ENCODE measurements around the gene TSPAN16.
"Not testable (repeated sequence)": the region's sequence is repeated elsewhere in the genome, so short reads cannot be mapped to it uniquely, and the experiment has no call there.

The TSPAN16 gene

DNA sequence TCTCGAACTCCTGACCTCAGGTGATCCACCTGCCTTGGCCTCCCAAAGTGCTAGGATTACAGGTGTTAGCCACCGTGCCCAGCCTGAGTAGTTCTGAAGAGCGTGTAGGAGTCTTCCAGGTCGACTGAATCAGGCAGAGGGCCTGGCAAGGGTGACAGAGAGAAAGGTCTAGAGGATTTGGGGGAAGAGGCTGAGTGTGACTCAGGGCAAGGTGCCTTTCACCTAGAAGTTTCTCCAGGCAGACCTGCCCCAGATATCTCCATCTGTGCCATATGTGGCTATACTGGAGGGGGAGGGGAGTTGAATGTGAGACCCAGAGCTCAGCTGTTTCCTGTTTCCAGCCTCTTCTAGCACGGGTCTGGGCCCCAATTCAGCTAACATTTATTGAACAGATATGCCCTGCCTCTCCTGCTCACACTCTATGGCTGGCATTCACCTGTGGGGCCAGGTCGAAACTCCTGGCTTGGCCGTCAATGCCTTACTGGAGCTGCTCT is 51.6 kb downstream of the TSPAN16 start:
- DNase-seq = no peak

DNA sequence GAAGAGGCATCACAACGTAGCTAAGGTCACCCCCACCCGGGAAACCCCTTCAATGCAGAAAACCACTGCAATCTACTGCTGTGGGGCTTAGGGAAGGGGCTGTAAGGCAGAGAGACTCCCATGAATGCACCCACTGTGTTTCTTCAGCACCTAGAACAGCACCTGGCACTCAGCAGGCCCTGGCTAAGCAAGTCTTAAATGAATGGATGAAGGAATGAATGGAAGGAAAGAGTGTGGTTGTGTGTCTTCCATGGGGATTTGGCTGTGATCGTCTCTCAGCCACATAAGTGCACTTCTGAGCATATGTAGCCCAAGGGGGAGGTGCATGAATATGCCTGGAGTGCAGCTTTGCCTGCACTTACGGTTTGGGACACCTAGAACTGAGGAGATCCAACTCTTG is 53.2 kb downstream of the TSPAN16 start:
- DNase-seq = no peak

DNA sequence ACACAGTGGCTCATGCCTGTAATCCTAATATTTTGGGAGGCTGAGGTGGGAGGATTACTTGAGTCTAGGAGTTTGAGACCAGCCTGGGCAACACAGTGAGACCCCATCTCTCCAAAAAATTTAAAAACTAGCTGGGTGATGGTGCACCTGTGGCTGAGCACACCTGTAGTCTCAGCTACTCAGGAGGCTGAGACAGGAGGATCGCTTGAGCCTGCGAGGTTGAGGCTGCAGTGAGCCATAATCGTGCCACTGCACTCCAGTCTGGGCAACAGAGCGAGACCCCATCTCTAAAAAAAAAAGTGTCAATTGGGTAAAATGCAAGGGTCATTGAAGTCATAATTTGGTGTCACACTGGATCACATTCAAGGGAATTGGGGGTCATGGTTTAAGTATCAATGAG is 58.1 kb downstream of the TSPAN16 start:
- not testable (repeated sequence) for DNase-seq

DNA sequence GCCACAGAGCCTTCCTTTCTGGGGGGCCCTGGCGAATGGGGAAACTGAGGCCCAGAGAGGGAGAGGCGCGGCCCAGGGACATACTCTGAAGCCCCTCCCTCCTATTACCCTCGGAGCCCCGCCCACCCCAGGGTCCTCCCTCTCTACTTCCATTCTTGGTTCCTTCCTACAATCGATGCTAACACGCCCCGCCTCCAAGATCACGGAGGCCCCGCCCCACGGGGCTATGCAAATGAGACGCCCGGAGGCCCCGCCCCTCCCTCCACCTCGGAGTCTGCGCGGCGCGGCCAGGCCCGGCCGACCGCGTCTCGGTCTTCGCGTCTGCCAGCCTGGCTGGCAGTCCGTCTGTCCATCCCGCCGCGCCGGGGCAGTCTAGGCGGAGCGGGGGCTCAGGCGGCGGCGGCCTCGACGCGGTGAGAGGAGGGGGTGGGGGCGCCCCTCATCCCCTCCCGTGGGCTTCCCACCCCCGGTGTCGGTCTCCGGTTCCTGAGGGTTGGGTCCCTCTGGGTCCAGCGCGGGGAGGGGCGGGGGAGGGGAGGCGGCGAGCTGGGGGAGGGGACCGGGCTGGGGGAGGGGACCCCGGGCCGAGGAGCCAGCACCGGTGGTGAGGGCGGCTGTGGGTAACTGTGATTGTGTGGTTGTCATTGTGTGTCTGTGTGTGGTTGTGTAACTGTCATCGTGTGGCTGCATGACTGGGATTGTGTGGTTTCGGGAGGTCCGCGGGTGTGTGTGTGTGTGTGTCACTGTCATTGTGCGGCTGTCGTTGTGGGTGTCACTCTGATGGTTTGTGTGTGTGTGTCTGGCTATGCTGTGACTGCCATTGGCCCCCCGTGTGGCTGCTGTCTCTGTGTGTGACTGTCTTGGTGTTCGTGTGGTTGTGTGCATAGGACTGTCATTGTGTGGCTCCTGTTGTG is 59.5 kb downstream of the TSPAN16 start, which contains the start of gene PLPPR2:
Gene PLPPR2 (plus strand): TSS at position 273 of the 914 bp plus-strand sequence. CDS start 2,242 bp downstream, outside the sequence.
- DNase-seq = peak; percentile 79 to 86

DNA sequence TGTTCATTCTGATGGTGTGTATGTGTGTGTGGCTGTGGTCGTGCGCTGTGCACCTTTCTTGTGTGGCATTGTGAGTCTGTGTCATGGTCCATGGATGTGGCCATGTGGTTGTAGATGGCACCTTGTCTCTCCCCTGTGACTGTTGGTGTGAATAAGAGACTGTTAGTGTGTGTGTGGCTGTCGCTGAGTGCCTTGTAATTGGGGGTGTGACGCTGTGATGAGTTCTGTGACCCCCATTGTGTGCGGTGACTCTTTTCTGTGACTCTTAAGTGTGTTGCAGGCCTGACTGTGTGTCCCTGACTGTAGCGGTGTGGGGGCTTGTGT is 60.1 kb downstream of the TSPAN16 start:
- no peak for DNase-seq

DNA sequence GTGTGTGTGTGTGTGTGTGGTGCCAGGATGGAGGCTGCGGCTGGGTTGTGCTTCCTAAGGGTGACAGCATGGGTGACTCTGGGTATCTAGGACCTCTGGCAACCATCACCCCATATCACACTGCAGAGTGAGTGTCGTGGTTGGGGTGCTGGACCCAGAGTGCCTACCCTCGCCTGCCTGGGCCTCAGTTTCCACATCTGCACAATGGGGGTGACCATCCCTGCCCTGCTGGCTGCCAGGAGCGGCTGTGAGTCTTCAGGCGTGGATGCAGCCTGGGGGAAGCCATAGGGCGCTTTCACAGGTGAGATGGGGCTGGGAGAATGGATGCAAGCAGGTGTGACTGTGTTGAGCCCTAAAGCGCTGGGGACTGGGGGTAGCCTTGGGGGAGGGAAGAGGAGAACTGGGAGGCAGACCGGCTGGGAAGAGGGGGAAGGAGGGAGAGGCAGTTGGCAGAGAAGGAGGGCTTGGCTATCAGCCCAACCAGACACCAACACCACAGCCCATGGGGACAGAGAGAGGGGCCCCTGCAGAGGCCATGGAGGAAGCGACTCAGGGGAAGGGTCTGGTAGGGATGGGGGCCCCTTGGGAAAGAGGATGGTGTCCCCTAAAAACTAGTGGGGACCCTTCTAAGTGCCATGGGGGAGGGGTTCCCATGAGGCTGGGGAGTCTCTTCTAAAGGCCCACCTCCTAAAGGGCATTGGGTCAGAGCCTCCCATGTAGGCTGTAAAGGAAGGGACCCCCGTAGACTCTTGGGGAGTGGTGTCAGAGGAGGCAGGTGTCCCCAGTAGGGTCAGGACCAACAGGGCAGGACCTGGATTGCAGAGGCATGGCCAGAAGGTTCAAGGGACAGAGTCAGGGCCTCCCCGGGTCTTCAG is 61.0 kb downstream of the TSPAN16 start:
- DNase-seq = no peak

DNA sequence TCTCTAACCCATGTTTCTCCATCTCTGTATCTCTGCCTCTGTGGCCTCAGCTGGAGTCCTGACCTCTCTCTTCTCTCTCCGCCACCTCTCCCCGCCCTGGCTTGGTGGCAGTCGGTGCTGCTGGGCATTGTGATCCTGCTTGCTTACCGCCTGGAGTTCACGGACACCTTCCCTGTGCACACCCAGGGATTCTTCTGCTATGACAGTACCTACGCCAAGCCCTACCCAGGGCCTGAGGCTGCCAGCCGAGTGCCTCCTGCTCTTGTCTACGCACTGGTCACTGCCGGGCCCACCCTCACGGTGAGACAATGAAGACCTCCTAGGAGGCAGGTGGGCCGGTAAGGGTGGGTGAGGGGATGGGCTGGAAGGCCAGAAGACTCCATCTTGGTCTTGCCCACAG is 63.5 kb downstream of the TSPAN16 start:
- DNase-seq = no peak

DNA sequence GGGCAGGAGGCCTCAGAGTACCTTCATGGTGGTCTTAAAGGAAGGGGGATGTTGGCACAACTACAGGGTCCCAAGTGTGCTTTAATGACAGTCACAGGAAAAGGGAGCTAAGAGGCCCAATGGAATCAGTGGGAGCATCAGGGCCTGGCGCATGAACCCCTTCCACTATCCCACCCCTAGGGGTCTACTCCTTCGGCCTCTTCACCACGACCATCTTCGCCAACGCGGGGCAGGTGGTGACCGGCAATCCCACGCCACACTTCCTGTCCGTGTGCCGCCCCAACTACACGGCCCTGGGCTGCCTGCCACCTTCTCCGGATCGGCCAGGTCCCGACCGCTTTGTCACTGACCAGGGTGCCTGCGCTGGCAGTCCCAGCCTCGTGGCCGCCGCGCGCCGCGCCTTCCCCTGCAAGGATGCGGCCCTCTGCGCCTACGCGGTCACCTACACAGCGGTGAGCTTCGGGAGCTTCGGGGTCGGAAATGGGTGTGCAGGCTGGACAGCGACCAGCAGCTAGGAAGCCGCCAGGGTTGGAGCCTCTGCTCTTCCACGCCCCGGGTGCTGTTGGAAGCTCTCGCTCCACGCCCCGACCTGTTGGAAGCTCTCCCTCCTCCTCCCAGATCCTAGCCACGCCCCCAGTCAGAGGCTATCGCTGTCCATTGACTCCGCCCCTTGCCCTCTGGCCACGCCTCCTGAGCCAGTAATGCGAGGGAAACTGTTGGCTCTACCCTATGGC is 65.2 kb downstream of the TSPAN16 start:
- DNase-seq = no peak

DNA sequence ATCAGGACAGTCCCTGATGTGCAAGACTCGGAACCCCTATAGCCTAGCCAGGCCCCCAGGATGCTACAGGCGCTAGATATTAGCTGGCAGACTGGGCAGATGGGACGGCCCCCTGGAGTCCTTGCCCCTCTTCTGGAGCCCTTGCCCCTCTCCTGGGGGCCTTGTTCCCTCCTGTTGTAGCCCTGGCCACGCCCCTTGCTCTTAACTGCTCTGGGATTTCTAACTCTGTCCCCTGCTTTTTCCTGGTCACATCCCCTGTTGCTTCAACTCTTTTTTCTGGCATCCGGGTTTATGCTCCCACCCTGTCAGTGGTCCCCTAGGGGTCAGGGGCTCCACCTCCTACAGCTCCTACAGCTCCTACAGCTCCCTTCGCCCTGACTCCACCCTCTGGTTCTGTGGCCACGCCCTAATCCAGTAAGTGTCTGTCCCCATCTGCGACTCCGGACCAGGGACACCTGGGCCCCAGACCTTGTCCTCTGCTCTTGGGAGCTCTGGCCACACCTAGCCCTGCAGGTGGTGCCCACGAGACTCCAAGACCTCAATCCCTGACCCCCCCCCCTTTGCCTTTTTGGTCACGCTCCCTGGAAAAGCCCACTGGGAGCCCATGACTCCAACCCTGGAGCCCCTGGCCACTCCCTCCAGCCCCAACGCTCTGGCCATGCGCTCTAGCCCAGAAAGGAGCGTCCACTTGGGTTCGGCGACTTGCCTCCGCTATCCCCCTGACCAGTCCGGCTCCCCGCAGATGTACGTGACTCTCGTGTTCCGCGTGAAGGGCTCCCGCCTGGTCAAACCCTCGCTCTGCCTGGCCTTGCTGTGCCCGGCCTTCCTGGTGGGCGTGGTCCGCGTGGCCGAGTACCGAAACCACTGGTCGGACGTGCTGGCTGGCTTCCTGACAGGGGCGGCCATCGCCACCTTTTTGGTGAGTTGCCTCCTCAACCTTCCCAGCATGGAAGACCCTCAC is 66.1 kb downstream of the TSPAN16 start:
- DNase-seq = no peak

DNA sequence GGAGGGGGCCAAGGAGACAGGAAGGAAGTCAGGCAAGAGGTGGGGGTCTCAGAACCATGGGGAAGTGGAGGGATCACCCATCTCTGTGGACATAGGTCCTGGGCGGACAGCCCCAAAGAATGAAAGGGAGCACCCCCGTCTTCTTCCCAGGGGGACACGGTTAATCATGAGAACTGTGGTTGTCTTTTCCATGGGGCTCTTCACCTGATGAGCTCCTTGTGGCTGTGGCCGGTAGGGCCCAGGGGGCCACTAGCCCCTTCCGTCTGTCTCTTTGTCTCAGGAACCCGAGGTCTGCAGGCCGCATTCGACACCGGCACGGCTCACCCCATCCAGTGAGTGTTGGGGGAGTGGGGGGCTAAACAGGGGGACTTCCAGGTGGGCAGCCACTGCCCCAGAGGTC is 67.9 kb downstream of the TSPAN16 start:
- no peak for DNase-seq

DNA sequence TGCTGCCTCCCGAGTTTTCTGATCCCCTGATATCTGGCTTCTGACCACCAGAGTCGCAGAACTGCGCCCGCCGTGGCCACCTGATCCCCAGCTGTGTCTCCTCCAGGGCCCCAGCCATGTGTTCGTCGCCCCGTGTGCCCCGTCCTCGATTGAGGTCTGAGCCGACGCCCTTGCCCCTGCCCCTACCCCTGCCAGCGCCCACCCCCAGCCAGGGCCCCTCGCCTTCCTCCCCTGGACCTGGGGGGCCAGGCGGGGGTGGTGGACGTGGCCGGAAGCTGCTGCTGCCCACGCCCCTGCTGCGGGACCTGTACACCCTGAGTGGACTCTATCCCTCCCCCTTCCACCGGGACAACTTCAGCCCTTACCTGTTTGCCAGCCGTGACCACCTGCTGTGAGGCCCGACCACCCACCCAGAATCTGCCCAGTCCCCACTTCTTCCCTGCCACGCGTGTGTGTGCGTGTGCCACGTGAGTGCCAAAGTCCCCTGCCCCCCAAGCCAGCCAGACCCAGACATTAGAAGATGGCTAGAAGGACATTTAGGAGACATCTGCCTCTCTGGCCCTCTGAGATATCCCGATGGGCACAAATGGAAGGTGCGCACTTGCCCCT is 68.4 kb downstream of the TSPAN16 start:
- DNase-seq = no peak

DNA sequence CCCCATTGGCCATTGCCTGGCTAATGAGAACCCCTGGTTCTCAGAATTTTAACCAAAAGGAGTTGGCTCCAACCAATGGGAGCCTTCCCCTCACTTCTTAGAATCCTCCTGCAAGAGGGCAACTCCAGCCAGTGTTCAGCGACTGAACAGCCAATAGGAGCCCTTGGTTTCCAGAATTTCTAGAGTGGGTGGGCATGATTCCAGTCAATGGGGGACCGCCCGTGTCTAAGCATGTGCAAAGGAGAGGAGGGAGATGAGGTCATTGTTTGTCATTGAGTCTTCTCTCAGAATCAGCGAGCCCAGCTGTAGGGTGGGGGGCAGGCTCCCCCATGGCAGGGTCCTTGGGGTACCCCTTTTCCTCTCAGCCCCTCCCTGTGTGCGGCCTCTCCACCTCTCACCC is 69.0 kb downstream of the TSPAN16 start:
- DNase-seq = no peak

All from NCI-H2081 (cell line).